ENCODE measurements around the gene OGFR.

The OGFR gene

DNA sequence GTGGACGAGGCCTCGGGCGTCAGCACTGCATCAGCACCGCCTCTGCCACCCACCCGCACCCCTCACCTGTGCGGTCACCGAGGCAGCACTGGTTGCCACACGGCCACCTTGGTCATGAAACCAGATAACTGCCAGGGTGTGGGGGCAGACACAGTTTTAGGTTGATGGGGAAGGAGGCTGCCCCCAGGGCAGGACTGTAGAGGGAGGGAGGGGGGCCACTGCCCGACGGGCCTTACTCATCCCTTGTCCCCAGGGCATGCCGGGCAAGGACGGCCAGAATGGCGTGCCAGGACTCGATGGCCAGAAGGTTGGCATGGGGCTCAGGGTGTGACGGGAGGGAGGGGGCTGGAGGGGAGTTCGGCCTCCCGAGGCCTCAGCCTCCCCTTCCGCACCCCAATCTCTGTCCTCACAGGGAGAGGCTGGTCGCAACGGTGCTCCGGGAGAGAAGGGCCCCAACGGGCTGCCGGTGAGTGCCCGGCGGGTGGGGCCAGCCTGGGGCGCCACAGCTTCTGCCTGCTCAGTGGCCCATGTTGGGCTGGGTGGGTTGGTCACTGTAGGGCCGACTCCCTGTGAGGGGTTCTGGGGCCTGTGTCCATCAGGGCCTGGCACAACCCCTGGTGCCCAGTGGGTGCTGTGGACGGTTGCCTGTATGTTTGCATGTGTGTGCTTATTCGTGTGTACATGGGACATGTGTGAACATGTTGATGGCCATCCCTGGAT lies 24.0 kb downstream of the OGFR start:
- TF ChIP-seq, protein P1, sequence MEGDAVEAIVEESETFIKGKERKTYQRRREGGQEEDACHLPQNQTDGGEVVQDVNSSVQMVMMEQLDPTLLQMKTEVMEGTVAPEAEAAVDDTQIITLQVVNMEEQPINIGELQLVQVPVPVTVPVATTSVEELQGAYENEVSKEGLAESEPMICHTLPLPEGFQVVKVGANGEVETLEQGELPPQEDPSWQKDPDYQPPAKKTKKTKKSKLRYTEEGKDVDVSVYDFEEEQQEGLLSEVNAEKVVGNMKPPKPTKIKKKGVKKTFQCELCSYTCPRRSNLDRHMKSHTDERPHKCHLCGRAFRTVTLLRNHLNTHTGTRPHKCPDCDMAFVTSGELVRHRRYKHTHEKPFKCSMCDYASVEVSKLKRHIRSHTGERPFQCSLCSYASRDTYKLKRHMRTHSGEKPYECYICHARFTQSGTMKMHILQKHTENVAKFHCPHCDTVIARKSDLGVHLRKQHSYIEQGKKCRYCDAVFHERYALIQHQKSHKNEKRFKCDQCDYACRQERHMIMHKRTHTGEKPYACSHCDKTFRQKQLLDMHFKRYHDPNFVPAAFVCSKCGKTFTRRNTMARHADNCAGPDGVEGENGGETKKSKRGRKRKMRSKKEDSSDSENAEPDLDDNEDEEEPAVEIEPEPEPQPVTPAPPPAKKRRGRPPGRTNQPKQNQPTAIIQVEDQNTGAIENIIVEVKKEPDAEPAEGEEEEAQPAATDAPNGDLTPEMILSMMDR (IDR thresholded peaks at IDR 0.05; ENCODE audit: control insufficient read depth, insufficient read depth, low read depth, low read length, missing control alignments): no peak
- no peak for DNase-seq (ENCODE audit: low read depth)
- no peak overlapping the region for H3K4me3 ChIP-seq (ENCODE audit: control insufficient read depth, low read depth, low read length)

DNA sequence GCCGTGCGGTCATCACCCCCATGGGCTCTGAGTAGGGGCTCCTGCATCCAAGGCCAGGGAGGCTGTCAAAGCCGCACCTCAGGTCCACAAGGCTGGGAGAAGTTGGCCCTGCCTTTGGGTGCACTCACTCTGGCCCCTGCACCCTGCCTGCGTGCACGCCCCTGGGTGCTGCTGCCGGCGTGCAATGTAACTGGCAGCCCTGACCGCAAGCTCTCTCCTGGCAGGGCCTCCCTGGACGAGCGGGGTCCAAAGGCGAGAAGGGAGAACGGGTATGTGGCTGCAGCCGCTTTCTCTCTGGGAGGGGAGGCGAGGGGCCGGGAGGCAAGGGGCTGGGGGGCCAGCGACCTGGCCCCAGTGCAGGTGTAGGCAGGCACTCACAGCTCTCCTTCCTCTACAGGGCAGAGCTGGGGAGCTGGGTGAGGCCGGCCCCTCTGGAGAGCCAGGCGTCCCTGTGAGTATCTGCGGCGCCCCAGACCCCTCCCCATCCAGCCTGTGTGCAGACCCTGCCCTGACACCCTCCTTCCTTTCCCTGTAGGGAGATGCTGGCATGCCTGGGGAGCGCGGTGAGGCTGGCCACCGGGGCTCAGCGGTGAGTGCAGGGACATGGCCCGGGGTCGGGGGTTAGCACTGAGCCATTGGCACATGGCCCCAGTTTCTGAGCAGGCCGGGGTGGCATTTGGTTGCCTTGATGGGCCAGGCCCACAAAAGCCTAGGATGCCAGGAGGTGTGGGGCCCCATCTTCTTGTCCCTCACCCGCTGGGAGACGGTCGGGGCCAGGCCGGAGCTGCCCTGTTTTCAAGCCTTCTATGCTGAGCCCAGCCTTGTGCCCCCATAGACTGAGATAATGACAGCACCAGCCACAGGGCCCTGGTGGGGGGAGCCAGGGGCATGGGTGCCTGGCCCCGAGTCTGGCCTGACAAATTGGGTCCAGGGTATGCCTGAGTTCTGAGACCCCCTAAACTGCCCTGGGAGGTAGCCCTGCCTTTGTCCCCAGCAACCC lies 24.9 kb downstream of the OGFR start:
- DNase-seq (ENCODE audit: low read depth): no peak
- H3K4me3 ChIP-seq (ENCODE audit: control insufficient read depth, low read depth, low read length): no peak overlapping the region
- TF ChIP-seq, protein P1 (IDR thresholded peaks at IDR 0.05; ENCODE audit: control insufficient read depth, insufficient read depth, low read depth, low read length, missing control alignments): no peak

- TF ChIP-seq, protein P1 (IDR thresholded peaks at IDR 0.05; ENCODE audit: control insufficient read depth, insufficient read depth, low read depth, low read length, missing control alignments): no peak
- H3K4me3 ChIP-seq (ENCODE audit: control insufficient read depth, low read depth, low read length): no peak overlapping the region
Observed at GRCh38 chr20:62830251-62830650, 25.6 kb downstream of the OGFR start.

GRCh38 chr20:62830821-62831220 lies 26.2 kb downstream of the OGFR start:
- no peak for DNase-seq (ENCODE audit: low read depth)
- TF ChIP-seq, protein P1 (IDR thresholded peaks at IDR 0.05; ENCODE audit: control insufficient read depth, insufficient read depth, low read depth, low read length, missing control alignments): no peak
- no peak overlapping the region for H3K4me3 ChIP-seq (ENCODE audit: control insufficient read depth, low read depth, low read length)

More at GRCh38 chr20:62830251-62830650, 25.6 kb downstream of the OGFR start:
- no peak for DNase-seq (ENCODE audit: low read depth)

DNA sequence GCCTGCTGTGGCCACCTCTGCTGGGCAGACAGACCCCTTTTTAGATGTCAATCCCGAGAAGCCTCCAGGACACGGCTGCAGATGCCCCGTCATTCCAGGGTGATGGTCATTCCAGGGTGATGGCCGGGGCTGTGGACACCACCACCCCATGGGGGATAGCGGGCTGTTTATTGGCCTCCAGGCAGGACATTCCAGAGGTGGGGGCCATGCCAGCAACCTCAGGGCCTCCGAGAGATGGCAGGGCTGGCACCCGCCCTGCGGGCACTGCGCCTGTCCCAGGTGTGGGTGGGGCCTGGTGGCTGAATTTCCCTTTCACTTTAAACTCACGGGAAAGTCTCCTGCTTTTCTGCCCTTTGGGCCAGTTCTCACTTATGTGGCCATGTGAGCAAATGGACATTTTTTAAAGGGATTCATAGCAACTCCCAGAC lies 26.7 kb downstream of the OGFR start:
- no peak overlapping the region for H3K4me3 ChIP-seq (ENCODE audit: control insufficient read depth, low read depth, low read length)
- DNase-seq (ENCODE audit: low read depth): no peak
- TF ChIP-seq, protein P1 (IDR thresholded peaks at IDR 0.05; ENCODE audit: control insufficient read depth, insufficient read depth, low read depth, low read length, missing control alignments): no peak

DNA sequence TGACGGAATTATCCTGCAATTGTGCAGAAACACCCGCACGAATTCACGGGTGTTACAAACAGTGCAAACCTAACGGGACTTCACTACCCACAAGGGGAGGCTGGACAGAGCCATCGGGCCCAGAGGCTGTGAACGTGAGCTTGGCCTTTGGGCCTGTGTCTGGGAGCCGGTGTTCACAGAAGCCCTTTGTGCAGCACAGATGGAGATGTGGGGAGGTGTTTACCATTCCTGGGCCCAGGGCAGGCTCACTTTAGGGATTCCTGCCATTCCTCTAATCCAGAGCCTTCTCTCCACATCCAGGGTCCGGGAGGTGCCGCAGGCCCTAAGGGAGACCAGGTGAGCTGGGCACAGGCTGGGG lies 27.2 kb downstream of the OGFR start:
- no peak for DNase-seq (ENCODE audit: low read depth)
- H3K4me3 ChIP-seq (ENCODE audit: control insufficient read depth, low read depth, low read length): no peak overlapping the region
- TF ChIP-seq, protein P1 (IDR thresholded peaks at IDR 0.05; ENCODE audit: control insufficient read depth, insufficient read depth, low read depth, low read length, missing control alignments): no peak

Data from AG09309 (cell line).